ENCODE measurements around the gene GAS7.

GRCh38 chr17:10073941-10074340 is 124.5 kb downstream of the GAS7 start:
- TF ChIP-seq CTCF (IDR thresholded peaks at IDR 0.05) (no peak), POLR2A (IDR thresholded peaks at IDR 0.05) (no peak)

All from tibial nerve (tissue), 3 donors.